GM21528 (cell line): ENCODE data around the gene EDEM1.
"Not testable (repeated sequence)": the region's sequence is repeated elsewhere in the genome, so short reads cannot be mapped to it uniquely, and the experiment has no call there.

Experiments used
- ATAC-seq: cut with Tn5 transposase; IDR thresholded peaks from one replicate; pipeline ENCODE4 v1.9.1; 2021; ENCODE audit warnings: mild to moderate bottlenecking, moderate library complexity; ENCODE audit not compliant: unreplicated experiment, low FRiP score

The EDEM1 gene

DNA sequence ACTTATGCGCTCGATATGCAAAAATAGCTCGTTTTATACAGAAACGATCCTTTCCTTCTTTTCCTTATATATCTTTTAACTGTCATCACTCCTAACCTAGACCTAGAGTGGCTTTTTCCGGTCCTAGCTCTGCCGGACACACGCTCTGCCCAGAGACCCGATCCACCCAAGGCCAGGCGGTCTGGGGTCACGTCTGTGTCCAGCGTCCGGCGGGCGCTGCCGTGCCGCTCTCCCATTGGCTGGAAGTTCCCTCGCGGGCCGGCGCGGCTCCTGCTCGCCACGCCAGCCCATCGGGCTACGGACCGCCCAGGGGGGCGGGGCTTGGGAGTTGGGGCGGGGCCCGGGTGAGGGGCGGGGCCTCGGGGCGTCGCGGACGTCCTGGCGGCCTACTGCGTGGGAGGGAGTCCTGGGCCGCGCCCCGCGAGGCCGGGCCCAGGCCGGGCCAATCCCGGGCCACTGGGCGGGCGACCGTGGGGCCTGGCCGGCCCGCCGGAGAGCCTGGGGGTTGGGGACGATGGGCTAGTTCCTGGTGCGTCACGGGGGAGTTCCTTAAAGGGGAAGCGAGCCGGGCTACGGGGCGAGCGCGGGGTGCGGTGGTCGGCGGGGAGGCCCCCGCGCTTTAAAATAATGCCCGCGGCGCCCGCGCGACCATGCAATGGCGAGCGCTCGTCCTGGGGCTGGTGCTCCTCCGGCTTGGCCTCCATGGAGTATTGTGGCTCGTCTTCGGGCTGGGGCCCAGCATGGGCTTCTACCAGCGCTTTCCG lies at the start of gene EDEM1:
EDEM1 (plus strand) TSS at position 552 of the 764 bp plus-strand sequence; CDS start at position 651, 99 bp downstream.
- peak; percentile 82 for ATAC-seq

DNA sequence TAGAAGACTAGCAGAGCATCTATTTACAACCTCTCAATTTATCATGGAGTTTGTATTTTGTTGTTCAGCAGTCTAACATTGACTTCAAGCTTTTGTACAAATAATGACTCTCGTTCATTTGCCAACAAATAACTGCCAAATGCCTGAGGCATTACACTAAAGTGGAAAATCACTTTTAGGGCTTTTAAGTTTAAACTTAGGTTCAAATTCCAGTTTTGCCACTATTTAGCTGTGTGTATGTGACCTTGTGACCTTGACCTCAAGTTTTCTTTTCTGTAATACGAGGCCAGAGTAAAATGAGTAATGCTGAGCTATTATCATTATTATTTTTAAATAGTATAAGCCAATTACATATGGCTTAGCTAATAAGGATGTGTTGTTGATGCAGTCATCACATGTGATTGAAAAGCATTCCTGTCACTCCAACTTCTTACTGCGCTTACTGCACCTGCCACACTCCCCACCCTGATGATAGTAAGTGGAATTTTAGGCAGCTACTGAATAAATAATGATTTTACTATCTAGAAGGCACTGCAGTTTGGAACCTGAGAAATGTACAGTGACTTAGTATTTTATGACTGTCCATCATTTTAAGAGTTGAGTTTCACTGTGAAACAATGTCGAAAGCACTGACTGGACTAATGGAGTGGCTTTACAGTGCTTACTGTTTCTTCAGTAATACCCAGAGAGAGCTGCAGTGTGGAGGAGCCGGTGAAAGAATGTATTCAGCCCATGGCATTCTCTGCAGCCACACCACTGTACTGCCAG lies 49.1 kb upstream of the EDEM1 start:
- no peak for ATAC-seq

DNA sequence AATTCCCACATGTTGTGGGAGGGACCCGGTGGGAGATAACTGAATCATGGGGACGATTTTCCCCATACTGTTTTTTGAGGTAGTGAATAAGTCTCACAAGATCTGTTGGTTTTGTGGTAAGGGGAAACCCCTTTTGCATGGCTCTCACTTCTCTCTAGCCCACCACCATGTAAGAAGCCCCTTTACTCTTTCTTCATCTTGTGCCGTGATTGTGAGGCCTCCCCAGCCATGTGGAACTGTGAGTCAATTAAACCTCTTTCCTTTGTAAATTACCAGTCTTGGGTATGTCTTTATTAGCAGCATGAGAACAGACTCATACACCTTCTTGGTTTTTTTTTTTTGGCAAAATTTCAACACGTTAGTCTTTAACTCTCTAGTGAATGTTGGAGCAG lies 47.3 kb upstream of the EDEM1 start:
- no peak for ATAC-seq

DNA sequence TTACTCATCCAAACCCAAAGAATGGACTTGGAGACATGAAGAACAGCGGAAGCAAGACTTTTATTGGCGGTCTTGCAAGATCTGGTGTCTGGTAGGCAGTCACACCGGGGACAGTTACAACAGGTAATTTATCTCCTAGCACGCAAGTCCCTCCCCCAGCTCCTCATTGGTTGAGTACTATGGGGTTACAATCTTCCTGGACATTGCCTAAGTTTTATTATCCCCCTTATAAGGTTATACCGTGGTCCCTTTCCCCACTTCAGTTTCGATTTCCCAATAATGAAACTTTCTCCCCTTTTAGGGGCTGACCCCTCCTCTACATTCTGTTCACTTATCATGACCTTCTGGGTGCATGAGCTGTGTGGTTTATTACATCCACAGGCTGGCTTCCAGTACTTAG lies 46.7 kb upstream of the EDEM1 start:
- no peak for ATAC-seq

DNA sequence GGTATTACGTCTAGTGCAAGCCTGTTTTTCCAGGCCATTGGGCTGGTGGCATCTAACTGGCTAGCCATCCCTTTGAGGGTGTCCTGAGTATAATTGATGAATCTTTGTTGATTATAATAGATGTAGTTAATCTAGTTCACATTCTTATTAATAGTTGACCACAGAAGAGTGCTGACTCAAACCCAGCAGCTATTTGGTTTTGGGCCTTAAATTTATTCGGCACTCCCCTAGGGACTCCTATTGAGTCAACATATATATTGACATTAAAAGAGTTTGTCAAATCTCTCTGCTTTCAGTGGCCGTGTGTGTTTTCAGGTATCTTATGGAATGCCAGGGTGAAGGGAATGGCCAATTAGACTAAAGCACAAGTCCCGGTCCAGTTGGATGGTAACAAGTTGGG lies 45.7 kb upstream of the EDEM1 start:
- ATAC-seq: no peak

DNA sequence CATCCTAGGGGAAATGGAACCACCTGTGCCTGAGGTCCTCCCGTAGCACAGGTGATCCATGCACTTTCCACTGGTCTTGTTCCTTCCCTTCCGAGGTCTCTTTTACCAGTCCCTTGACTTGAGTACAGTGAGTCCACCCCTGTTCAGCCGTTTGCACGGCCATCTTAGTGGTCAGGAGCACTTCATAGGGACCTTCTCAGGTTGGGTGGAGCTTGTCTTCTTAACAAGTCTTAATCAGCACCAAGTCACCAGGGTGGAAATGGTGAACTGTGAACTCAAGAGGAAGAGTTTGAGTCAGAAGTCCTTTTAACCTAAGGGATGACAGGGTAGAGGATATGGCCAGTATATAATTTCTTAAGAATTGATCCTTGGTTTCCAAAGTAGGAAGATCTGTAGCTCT lies 44.0 kb upstream of the EDEM1 start:
- ATAC-seq: no peak

DNA sequence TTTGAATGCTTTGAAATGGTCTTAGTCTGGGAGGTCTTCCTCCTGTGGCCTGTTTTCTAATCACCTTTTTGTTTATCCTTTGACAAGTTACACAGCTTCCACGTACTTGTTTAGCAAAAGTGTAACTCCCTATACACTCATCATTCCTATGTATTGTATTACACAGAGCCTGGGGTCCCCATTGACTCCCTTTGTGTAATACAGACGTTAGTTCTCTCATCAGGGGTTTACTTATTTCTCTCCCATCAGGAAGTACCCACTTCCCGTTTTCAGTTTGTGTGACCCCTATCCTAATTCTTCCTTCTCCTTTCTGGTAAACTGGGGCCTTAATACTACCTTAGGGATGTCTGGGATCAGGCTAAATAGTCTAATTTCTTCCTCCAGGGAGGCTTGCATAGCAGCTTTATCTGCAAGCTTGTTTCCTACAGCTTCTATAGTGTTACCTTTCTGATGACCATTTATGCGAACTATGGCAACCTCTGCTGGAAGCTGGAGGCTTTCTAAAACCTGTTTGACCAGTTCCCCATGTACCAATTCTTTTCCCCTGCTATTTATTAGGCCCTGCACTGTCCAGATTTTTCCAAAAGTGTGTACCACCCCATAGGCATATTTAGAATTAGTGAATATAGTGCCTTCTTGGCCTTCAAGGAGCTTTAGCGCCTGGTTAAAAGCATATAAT lies 43.1 kb upstream of the EDEM1 start:
- no peak for ATAC-seq

DNA sequence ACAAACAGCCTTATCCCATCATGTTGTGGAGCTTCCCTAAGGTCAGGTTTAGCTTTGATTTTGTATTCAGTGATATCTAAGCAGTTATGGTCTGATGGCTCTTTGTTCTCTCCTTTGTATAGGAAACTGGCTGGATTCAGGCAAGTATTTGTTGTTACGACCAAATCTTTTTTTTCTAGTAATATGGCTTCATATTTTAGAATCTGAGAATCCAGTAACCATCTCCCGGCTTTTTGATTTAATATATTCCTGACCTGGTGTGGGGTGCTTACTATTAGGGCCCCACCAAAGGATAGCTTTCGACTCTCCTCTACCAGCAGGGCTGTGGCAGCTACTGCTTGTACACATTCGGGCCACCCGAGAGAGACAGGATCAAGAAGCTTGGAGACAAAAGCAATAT lies 42.4 kb upstream of the EDEM1 start:
- ATAC-seq: no peak

DNA sequence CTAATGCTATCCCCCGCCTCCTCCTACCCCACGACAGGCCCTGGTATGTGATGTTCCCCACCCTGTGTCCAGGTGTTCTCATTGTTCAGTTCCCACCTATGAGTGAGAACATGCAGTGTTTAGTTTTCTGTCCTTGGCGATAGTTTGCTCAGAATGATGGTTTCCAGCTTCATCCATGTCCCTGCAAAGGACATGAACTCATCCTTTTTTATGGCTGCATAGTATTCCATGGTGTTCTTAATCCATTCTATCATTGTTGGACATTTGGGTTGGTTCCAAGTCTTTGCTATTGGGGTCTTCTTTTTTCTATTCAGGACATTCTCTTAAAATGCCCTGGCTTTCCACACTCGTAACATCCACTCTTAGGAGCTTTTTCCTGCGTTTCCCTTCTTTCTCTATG lies 40.4 kb upstream of the EDEM1 start:
- ATAC-seq: not testable (repeated sequence)

DNA sequence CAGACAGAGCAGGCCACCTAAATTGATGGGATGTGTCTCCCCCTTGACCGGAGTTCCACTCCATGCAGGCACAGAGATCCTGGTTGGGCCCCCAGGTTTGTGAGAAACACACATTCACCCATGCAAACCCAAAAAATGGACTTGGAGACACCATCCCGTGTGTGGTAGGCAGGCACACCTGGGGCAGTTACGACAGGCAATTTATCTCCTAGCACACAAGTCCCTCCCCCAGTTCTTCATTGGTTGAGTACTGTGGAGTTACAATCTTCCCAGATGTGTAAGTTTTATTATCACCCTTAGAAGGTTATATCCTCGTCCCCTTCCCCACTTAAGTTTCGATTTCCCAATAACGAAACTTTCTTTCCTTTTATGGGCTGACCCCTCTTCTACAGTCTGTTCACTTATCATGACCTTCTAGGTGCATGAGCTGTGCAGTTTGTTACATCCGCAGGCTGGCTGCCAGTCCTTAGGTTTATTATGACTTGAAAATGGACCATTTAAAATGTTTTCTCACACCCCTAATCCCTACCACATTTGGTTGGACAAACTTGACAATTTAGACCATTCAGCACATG lies 38.1 kb upstream of the EDEM1 start:
- ATAC-seq: no peak

DNA sequence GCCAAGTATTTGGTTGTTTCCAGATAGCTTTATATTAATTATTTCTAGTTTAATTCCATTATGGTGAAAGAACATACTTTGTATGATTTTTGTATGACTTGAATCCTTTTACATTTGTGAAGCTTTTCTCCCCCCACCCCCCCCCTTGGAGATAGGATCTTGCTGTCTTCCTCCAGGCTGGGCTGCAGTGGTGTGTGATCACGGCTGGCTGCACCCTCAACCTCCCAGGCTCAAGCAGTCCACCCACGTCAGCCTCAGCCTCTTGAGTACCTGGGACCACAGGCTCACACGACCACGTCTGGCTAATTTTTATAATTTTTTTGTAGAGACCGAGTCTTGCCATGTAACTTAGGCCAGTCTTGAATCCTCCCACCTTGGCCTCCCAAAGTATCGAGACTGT lies 35.9 kb upstream of the EDEM1 start:
- no peak for ATAC-seq

DNA sequence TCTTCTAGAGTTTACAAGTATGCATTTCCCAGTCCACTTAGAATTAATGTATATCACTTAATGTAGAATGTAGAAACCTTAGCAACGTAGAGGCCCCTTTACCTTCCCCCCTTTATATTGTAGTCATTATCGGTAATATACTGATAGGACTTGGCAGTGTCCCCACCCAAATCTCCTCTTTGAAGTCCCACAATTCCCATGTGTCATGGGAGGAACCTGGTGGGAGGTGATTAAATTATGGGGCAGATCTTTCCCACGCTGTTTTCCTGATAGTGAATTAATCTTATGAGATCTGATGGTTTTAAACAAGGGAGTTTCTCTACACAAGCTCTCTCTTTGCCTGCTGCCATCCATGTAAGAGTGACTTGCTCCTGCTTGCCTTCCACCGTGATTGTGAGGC lies 34.4 kb upstream of the EDEM1 start:
- no peak for ATAC-seq

DNA sequence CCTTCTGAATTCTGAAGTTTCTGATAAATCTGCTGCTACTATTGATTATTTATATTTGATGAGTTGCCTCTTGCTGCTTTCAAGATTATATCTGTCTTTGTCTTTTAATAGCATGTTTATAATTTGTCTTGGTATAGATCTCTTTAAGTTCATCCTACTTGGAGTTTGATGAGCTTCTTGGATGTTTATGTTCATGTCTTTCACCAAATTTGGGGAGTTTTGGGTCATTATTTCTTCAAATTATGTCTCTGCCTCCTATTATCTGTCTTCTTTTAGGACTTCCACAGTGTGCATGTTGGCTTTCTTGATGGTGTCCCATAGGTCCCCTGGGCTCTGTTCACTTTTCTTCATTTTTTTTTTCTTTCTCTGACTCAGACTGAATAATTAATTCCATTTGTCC lies 32.3 kb upstream of the EDEM1 start:
- ATAC-seq: no peak

DNA sequence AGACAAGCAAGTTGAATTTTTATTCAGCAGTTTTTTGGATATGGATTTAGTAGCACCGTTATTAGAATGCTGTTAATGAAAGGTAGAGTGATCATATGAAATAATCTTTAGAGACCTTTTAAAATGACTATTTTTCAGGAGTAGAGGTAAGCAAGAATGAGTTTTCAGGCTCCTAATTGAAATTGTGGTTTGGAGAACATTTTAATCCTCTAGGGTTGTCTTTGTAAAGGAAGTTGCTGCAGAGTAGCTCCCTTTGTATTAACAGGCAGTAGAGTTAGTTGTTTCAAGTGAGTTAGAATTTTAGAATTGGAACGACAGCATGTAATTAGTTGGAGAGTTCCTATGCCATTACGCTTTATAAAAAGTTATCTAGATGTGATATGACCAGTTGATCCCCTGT lies 27.2 kb upstream of the EDEM1 start:
- no peak for ATAC-seq

DNA sequence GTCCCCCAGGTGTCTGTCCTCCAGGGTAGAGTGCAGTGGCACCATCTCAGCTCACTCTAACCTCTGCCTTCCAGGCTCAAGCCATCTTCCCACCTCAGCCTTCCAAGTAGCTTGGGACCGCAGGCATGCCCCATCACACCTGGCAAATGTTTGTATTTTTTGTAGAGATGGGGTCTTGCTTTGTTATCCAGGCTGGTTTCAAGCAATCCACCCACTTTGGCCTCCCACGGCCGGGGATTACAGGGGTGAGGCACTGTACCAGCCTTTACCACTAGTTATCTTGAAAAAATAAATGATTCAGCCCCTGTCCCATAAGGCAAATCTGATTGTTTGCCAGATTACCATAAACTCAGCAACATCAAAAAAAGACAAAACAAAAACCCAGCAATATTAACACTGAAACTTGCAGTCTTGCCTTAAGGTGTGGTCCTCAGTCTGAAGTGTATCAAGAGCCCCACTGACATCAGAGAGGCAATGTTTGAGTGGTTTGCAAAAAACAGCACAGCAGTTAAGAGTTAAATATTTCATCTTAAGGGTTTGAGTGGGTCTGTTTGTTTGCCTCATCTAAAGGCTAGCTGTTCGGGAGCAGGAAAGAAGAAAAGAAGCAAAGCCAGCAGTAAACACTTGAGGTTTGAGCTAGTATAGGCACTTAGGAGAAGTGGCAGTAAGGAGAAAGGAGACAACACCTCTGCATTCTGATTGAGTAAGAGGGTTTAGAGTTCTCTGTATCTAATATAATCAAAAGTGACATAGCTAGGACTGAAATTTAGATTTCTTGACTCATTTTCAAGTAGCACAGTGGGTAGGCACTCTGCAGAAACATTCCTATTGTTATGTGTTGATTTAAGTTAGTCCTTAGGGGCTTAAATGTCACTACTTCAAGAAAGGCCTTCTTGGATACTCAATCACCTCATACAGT lies 26.3 kb upstream of the EDEM1 start:
- ATAC-seq: no peak

DNA sequence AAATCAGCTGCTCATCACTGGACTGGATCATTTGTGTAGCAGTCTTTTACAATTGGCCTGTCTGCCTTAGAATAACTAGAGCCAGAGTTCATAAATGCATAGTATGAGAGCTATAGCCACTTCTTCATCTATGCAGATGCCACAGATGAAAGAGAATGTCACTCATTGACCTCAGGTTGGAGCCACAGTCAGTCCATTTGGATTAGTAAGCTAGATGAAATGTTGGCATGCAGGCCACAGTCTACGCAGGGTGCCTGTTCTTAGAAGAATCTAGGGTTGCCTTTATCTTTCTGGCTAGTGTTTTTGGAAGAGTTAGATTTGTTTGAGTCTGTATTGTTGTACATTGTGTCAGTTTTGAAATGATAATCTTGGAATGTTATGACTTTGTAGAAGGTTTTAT lies 25.4 kb upstream of the EDEM1 start:
- no peak for ATAC-seq

DNA sequence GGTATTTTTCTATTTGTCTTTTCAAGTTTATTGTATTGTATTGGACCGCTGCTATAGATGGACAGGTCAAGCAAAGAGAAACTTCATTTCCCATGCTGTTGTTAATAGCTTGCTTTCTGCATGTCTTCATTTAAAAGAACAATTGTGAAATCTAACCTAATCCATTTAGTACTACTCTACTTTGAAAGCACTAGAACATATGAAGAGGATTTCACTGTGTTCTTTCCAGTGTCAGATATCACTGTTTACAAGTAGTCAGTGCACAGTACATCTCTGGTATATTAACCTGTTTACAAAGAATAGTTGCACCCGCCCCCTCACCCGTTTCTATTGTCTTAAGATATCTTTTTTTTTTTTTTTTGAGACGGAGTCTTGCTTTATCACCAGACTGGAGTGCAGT lies 21.8 kb upstream of the EDEM1 start:
- no peak for ATAC-seq

DNA sequence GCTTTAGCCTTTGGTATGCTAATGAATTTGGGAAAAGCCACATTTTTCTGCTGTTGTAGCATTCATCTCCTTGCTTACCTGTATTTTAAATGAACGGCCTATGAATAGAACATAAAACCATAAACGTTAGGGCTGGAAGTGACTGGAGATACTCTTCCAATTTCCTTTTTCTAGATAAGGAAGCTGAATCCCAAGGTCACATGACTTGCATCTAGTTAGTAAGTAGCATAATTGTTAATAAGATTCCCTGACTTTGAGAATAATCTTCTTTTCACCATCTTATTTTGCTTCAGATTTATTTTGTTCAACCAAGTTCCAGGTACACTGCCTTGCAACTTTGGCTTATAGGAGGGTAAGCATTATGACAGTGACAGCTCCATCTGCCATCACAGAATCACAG lies 20.7 kb upstream of the EDEM1 start:
- ATAC-seq: no peak

DNA sequence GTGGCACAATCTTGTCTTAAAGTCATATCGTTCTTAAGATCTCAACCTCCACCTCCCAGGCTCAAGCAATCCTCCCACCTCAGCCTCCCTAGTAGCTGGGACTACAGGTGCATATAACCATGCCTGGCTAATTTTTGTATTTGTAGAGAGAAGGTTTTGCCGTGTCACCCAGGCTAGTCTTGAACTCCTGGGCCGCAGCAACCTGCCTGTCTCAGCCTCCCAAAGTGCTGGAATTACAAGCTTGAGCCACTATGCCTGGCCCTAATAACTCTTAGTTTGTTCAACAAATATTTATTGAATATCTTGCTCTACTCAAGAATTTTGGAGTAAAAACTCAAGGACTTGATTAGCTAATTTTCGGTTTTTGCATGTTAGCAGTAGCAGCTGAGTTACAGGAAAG lies 19.4 kb upstream of the EDEM1 start:
- ATAC-seq: no peak

DNA sequence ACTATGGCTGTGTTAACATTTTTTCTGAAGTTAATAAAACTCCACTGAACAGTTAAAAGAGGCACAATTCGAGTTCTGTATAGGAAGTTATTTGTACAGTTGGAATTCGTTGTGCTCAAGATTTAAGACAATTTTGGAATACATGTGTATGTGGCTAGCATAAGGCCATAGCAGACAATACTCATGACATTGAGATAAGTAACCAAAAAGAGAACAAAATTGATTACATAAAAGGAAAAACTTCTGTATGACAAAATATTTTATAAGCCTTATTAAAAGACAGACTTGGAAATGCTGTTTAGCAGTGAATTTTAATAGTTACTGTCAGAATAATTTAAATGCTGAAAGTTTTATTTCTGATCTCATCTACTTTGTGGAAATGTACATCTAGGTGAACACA lies 17.7 kb upstream of the EDEM1 start:
- ATAC-seq: no peak
